ENCODE data around the gene GSTT2.
A peak's percentile ranks its signal among the peaks of the same experiment; 100 is the strongest.
"Not testable (repeated sequence)": the region's sequence is repeated elsewhere in the genome, so short reads cannot be mapped to it uniquely, and the experiment has no call there.

The GSTT2 gene

GRCh38 chr22:23979557-23980240 is at the start of gene GSTT2:
Gene GSTT2 (plus strand): TSS chr22:23980134.
- H3K27ac ChIP-seq; H3K9me3 ChIP-seq; H3K4me1 ChIP-seq; H3K27me3 ChIP-seq; H3K36me3 ChIP-seq; intact Hi-C loops (cut with DNase I; ENCODE audit: low total_unique reads); H3K4me3 ChIP-seq; DNase-seq: not testable (repeated sequence)

GRCh38 chr22:23938328-23939016 is 41.5 kb upstream of the GSTT2 start:
- no peaks in the 10 kb centered on the region for H3K27me3 ChIP-seq
- H3K4me1 ChIP-seq: no peaks in the 10 kb centered on the region
- H3K36me3 ChIP-seq: no peaks in the 10 kb centered on the region
- no peak overlapping the region for H3K27ac ChIP-seq
- intact Hi-C loops (cut with DNase I; ENCODE audit: low total_unique reads): no loop called here
- TF ChIP-seq CTCF (IDR thresholded peaks at IDR 0.05): no peak
- DNase-seq: no peak
- H3K4me3 ChIP-seq: no peak overlapping the region
- H3K9me3 ChIP-seq: no peaks in the 10 kb centered on the region

GRCh38 chr22:23939017-23939357 is 40.9 kb upstream of the GSTT2 start:
- Histone ChIP-seq H3K27ac (no peak overlapping the region), H3K4me3 (no peak overlapping the region), H3K36me3 (no peaks in the 10 kb centered on the region), H3K27me3 (no peaks in the 10 kb centered on the region), H3K9me3 (no peaks in the 10 kb centered on the region), H3K4me1 (no peaks in the 10 kb centered on the region)
- intact Hi-C loops (cut with DNase I; ENCODE audit: low total_unique reads): no loop called here
- no peak for TF ChIP-seq CTCF (IDR thresholded peaks at IDR 0.05)
- DNase-seq: no peak

- DNase-seq; intact Hi-C loops (cut with DNase I; ENCODE audit: low total_unique reads); H3K4me3 ChIP-seq; H3K4me1 ChIP-seq; H3K27me3 ChIP-seq; H3K9me3 ChIP-seq; H3K27ac ChIP-seq; H3K36me3 ChIP-seq: not testable (repeated sequence)
These were observed 39.8 kb upstream of the GSTT2 start for GRCh38 chr22:23940166-23940565.

GRCh38 chr22:23947391-23947790 is 32.5 kb upstream of the GSTT2 start:
- H3K4me3 ChIP-seq; intact Hi-C loops (cut with DNase I; ENCODE audit: low total_unique reads); H3K9me3 ChIP-seq; DNase-seq; H3K4me1 ChIP-seq; H3K27me3 ChIP-seq; H3K36me3 ChIP-seq; H3K27ac ChIP-seq: not testable (repeated sequence)

GRCh38 chr22:23949764-23950163 is 30.2 kb upstream of the GSTT2 start:
- H3K36me3 ChIP-seq; H3K4me3 ChIP-seq; H3K4me1 ChIP-seq; H3K27me3 ChIP-seq; H3K9me3 ChIP-seq; intact Hi-C loops (cut with DNase I; ENCODE audit: low total_unique reads); H3K27ac ChIP-seq; DNase-seq: not testable (repeated sequence)

- H3K9me3 ChIP-seq; H3K36me3 ChIP-seq; H3K27me3 ChIP-seq; intact Hi-C loops (cut with DNase I; ENCODE audit: low total_unique reads); H3K4me3 ChIP-seq; H3K4me1 ChIP-seq; H3K27ac ChIP-seq; DNase-seq: not testable (repeated sequence)
These were observed 28.6 kb upstream of the GSTT2 start for GRCh38 chr22:23951383-23951782.

- H3K4me1 ChIP-seq; H3K27ac ChIP-seq; H3K36me3 ChIP-seq; H3K9me3 ChIP-seq; intact Hi-C loops (cut with DNase I; ENCODE audit: low total_unique reads); H3K4me3 ChIP-seq; H3K27me3 ChIP-seq: not testable (repeated sequence)
- peak in 1 of 2 donors; percentile 56 for DNase-seq
These were observed 27.0 kb upstream of the GSTT2 start for GRCh38 chr22:23952794-23953405.

- H3K36me3 ChIP-seq; H3K9me3 ChIP-seq; intact Hi-C loops (cut with DNase I; ENCODE audit: low total_unique reads); H3K27ac ChIP-seq; H3K4me1 ChIP-seq; H3K4me3 ChIP-seq; H3K27me3 ChIP-seq; DNase-seq: not testable (repeated sequence)
These were observed 26.4 kb upstream of the GSTT2 start for GRCh38 chr22:23953485-23953884.

GRCh38 chr22:23954193-23954990 is 25.5 kb upstream of the GSTT2 start:
- intact Hi-C loops (cut with DNase I; ENCODE audit: low total_unique reads); DNase-seq; H3K4me3 ChIP-seq; H3K9me3 ChIP-seq; H3K4me1 ChIP-seq; H3K27me3 ChIP-seq; H3K36me3 ChIP-seq; H3K27ac ChIP-seq: not testable (repeated sequence)

GRCh38 chr22:23954991-23955305 is 25.0 kb upstream of the GSTT2 start:
- DNase-seq; intact Hi-C loops (cut with DNase I; ENCODE audit: low total_unique reads); H3K27me3 ChIP-seq; H3K4me1 ChIP-seq; H3K27ac ChIP-seq; H3K36me3 ChIP-seq; H3K9me3 ChIP-seq; H3K4me3 ChIP-seq: not testable (repeated sequence)

GRCh38 chr22:23955886-23956285 is 24.0 kb upstream of the GSTT2 start:
- H3K27me3 ChIP-seq; H3K9me3 ChIP-seq; H3K4me3 ChIP-seq; DNase-seq; H3K4me1 ChIP-seq; H3K27ac ChIP-seq; H3K36me3 ChIP-seq; intact Hi-C loops (cut with DNase I; ENCODE audit: low total_unique reads): not testable (repeated sequence)
